ENCODE results near the gene UBE2C.
"Not testable (repeated sequence)": the region's sequence is repeated elsewhere in the genome, so short reads cannot be mapped to it uniquely, and the experiment has no call there.

The UBE2C gene

DNA sequence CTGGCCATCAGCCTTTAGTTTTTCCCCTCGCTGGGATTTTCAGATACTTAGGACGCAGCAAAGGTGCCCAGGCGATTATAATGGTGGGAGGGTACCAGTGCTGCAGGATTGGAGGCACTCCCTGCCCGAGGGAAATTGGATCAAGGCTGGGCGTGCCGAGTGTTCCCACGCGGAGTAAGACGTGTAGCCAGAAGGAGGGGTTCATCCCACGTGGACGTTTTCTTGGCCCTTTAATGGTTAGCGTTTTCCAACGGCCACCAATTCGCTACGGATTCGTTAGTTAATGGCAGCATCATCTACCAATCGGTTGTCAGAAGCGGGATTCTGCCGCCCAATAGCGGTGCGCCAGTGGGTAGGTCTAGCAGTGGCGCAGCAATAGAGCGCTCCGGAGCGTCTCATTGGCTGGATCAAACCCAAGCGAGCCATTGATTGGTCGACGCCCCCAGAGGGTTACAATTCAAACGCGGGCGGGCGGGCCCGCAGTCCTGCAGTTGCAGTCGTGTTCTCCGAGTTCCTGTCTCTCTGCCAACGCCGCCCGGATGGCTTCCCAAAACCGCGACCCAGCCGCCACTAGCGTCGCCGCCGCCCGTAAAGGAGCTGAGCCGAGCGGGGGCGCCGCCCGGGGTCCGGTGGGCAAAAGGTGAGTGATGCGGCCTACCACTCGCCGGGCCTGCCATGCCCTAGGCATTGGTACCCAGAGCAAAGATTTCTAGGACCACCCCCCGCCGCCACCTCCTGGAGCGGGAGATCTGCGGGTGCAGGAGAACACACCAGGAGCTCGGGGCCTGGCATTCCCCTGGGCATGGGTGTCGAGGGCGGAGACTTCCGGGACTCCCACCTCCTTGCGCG lies at the start of gene UBE2C:
Gene UBE2C, plus strand, starts transcription at position 488 of the 849 bp plus-strand sequence. Its CDS starts 52 bp downstream, at position 540.
- peak; percentile 91 for DNase-seq

DNA sequence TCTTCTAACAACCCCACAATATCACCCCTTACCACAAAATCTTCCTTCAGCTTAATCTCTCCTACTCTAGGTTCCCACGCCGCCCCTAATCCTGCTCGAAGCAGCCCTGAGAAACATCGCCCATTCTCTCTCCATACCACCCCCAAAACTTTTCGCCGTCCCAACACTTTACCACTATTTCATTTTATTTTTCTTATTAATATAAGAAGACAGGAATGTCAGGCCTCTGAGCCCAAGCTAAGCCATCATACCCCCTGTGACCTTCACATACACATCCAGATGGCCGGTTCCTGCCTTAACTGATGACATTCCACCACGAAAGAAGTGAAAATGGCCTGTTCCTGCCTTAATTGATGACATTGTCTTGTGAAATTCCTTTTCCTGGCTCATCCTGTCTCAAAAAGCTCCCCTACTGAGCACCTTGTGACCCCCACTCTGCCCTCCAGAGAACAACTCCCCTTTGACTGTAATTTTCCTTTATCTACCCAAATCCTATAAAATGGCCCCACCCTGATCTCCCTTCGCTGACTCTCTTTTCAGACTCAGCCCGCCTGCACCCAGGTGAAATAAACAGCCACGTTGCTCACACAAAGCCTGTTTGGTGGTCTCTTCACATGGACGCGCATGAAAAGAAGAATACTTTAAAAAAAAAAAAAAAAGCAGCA lies 47.7 kb upstream of the UBE2C start:
- not testable (repeated sequence) for DNase-seq

DNA sequence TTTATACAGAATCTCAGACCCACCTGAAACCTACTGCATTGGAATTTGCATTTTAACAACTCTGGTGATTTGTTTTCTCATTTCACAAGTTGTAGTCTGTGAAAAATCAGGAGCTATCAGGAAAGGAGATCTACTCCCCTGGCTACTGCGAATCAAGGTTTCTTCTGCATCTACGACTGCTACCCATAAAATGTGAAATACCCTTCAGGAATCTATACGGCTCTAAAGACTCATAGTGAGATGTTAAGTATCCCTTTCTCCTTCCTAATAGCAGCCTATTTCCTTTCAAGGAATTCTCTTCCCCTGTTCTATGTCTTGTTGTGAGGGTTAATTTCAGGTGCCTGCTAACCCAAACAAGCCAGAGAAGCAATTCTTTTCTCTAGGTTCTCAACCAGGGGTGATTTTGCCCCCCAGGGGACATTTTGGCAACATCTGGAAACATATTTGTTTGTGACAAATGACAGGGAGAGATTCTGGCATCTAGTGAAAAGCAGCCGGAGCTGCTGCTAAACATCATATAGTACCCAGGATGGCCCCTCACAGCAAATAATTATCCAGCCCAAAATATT lies 47.1 kb upstream of the UBE2C start:
- no peak for DNase-seq

DNA sequence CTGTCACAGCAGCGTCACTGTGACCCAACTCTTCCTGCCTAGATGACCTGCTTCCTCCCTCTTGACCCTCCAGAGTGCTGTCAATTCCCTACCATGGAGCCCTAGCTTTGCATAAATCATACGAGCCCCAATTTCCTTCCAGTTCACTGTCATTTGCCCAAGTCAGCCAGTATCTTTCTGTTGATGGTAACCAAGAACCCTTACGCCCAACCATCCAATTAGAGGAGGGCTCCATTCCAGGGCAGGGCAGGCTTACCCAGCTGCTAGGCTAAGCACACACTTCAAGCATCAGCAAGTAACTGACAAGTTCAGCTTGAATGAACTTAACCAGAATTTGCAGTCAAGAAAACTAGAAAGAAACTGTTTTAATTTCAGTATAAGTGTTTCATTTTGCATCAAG lies 46.5 kb upstream of the UBE2C start:
- DNase-seq = no peak

DNA sequence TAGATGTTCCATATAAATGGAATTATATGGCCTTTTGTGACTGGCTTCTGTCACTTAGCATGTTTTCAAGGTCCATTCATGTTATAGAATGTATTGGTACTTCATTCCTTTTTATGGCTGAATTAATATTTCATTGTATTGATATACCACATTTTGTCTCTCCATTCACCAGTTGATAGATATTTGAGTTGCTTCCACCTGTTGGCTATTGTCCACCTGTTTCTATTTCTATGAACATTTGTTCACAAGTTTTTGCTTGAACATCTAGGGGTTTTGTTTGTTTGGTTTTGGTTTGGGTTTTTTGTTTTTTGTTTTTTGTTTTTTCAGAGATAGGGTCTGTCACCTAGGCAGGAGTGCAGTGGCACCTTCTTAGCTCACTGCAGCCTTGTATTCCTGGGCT lies 44.0 kb upstream of the UBE2C start:
- DNase-seq = no peak

DNA sequence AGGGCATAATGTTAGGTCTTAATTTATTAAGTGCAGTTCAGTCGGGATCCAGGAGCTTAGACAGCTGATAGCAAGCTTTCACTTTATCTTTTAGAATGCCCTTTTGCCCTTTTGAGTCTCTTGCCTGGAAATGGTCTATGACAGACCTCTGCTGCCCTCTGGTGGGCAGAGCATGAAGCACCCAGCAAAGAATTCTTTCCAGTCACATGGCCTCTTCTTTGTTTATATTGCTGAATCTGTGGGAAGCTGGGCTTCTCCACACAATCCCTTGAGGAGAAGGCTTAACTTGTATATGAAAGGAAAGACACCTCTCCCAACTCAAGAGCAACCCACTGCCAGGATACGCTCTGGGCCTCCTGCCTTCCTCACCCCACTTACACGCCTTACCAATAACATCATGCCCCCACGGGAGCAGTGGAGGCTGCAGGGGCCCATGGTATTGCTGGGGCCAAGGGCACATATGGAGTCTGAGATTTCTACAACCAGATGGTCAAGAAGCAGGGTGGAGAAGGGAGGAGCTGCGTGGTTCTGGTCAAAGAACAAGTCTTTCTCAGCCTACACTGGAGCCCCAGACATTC lies 41.2 kb upstream of the UBE2C start:
- peak; percentile 84 for DNase-seq

DNA sequence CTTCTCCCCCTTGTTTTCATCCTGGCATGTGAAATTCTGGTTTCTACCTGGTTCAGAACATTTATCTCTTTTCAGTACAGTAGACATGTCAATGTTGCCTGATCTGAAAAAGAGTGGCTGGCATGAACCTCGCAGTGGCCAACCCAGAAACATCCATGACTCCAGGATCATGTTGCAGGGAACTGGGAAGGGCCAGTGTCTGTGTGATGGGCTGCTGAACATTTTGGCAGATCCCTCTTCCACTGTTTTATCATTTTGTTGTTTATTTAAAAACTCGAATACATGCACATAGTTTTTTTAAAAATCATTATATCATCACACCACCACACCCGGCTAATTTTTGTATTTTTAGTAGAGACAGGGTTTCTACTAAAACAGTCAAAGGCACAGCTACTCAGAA lies 39.8 kb upstream of the UBE2C start:
- DNase-seq = no peak

DNA sequence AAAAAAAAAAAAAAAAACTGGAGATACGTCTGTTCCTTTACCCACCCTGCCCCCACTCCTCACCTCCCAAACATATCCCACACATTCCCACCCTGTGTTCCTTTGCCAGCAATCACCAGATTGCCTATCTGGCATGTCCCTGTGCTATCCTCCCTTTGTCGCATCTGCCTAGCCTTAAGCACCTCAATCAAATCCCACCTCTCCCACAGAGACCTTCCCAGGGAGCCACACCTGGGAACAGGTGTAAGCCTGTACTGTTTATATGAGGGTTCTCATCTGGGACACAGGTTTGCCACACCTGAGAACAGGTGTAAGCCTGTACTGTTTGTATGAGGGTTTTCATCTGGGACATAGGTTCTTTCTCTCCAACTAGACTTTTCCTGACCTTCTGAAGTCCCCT lies 37.5 kb upstream of the UBE2C start:
- no peak for DNase-seq

DNA sequence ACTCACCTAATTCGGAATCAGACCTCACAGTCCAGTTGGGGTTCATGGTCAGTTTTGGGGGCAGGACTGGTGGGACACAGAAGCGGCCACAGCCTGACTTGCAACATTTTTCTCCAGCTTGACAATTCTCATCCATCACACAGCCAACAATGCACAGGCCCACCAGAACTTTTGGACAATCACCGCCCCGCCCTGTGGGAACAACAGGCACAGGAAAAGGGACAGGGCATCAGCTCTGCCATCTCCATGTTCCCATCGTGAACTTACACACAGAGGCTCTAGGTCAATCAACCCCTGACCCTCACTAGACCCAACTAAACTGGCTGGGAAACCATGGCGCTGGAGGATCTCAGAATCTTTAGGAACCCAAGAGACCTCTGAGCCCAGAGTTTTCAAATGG lies 37.0 kb upstream of the UBE2C start:
- no peak for DNase-seq

DNA sequence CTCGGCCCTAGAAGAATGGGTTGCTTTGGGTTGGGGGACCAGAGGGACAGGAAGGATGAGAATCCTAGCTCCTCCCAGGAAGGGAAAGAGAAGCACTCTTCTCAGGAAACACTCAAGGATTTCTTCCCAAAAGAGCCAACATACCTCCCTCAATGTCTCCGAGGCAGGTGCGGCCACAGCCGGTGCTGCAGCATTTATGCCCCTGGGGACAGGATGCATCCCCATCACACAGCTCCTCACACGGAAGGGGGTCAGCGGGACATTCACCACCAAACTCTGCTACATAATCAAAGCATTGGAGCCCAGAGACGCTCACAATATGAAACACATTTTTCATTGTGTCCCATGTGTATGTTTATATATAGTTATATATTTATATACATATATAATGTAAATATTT lies 35.5 kb upstream of the UBE2C start:
- DNase-seq = no peak

DNA sequence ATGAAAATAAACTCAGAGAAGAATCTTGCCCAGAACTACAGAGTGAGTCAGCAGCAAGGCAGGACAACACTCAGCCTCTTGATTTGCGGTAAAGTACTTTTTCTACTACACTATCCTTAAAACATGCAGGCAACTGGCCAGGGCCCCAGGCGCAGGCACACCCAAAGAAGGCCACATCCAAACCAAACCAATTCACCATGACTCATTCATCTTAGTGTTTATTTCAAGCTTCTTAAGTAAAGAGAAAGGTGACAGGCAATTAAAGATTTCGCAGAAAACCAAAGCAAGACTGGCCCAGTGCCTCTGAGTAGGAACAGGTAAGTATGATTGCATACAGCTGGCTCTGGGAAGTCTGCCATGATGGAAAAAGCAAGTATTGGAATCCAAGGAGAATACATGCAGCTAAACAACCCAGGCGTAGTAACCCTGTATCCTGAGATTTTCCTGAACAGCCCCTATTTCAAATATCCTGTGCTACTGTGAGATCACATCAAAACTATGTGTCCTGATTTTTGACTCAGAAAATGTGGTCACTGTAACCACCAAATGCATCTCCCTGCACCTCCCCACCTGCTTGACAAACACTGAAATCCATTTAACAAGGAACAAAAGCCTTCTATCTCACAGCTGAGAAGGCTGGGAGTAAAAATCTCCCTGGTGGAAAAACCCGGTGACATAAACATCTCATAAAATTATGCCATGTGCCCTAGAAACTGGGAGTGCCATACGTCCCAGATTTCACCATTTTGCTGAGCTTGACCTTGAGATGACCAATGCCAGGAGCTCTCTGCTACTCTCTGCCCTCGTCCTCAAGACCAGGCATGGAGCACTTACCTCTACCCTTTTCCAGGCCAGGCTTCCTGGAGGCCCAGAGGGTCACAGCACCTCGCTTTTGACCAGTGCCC lies 33.2 kb upstream of the UBE2C start:
- no peak for DNase-seq

DNA sequence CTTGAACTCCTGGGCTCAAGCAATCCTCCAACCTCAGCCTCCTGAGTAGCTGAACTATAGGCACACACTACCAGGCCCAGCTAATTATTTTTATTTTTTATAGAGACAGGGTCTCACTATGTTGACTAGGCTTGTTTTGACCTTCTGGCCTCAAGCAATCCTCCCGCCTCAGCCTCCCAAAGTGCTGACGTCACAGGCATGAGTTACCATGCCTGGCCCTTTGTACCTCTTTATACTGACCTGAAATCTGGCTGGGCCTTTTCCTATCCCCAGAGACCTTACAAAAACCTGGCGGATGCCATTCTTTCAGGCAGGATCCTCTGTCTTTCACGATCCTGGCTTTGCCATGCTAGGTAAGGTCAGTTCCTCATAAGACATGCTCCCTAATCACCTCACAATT lies 32.3 kb upstream of the UBE2C start:
- DNase-seq = no peak

DNA sequence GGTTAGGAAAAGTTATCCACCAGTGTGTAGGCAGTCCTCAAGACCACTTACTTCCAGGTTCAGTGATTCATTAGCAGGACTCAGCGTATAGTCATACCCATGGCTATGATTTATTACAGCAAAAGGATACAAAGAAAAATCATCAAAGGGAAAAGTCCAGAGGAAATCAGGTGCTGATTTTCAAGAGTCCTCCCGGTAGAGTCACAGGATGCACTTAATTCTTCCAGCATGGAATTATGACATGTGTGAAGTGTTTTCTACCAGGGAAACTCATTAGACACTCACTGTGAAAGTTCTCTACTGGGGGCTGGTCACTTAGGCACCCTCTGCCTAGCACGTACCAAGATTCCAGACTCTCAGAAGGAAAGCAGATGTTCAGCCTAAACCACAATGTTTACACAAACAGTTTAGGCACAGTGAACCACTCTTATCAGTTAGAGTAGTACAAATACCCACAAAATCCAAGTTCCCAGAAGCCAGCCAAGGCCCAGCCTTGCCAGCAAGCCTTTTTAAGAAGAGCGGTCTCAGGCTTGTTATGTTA lies 31.0 kb upstream of the UBE2C start:
- no peak for DNase-seq

DNA sequence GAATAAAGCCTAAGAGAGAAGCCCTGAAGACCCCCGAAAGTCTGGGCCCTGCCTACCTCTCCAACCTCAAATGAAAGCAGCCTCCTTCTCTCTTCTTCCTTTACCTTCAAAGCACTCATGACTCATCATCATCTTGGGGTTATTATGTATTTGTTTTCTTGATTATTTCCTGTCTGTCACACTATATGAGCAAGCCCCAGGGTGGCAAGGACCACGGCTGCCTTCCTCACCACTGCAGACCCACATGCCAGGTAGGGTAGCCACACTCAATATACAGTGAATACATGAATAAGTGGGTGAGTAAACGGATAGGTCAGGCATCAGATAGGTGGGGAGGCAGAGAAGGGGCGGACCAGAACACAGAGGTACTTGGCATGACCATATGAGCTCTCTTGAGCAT lies 29.6 kb upstream of the UBE2C start:
- DNase-seq = peak; percentile 35

DNA sequence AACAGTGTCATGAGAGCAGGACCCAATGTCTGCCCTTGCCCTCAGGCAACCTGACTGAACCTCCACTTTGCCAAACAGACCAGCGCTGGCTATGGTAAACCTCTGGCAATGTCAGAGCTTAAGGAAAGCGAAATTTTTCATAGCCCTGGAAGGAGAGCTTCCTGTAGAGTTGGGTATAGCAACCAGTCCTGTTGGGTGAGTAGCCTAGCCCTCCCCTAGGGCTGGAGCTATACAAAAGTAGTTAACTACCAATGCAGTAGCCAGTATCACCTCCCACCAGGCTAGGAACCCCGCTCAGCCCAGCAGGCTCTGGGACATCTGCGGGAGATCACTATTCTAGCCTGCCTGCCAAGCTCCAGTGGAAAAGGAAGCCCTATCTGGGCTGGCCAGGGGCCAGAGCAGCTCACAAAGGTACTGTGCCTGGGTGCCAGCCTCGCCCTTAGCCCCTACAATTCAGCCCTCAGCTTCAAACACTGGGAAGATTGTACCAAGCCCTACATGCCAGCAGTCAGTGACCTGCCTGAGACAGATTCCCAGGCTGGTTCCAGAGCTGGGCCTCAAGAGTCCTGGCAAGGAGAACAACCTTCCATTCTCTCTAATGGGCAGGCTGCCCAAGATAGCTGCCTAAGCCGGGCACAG lies 28.7 kb upstream of the UBE2C start:
- DNase-seq = no peak

DNA sequence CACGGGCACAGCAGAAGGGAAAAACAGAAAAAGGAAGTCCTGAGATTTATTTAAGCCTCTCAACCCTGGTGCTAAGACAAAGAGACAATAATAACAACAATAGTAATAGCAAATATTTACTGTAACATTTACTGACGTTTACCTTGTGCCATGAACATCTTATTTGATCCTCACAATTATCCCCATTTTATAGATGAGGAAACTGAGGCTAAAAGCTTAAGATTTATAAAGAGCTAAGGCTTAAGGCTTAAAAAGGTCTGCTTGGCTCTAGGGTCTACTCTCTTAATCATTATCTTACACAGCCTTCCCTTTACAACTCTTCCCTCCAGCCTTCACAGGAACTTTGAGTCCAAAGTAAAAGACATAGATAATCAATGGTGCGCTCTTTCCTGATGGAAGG lies 24.1 kb upstream of the UBE2C start:
- DNase-seq = no peak

DNA sequence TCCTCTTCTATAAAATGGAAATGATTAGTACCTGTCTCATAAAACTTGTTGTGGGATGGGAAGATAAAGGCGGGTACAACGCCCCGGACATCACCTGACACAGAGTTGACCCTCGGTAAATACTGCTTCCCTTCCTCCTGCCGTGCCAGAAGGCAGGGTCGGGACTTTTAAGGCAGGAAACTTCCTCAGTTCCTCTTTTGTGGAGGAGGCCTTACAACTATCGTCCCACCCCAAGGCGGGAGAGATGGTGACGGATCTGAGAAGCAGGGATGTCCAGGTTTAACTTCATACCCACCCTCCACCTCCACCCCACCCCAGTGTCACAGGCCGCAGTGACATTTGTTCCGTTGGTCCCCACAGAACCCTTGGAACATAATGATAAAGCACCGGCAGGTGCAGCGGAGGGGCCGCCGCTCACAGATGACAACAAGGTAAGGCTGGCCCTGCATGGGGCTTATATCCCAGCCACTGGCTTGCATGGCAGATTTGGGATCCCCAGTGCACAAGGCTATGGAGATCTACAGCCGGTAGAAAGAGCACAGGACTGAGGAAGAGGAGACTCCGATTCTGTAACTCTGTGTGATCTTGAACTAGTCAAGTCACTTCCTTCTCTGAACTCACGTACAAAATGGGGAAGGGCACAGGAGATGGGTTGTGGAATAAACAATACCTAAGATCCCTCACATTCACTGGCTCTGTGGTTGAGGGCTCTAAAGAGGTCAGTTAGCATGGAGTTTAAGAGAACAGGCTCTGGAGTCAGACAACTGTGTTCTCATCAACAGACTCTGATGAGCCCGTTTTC lies 19.9 kb upstream of the UBE2C start:
- DNase-seq = no peak

DNA sequence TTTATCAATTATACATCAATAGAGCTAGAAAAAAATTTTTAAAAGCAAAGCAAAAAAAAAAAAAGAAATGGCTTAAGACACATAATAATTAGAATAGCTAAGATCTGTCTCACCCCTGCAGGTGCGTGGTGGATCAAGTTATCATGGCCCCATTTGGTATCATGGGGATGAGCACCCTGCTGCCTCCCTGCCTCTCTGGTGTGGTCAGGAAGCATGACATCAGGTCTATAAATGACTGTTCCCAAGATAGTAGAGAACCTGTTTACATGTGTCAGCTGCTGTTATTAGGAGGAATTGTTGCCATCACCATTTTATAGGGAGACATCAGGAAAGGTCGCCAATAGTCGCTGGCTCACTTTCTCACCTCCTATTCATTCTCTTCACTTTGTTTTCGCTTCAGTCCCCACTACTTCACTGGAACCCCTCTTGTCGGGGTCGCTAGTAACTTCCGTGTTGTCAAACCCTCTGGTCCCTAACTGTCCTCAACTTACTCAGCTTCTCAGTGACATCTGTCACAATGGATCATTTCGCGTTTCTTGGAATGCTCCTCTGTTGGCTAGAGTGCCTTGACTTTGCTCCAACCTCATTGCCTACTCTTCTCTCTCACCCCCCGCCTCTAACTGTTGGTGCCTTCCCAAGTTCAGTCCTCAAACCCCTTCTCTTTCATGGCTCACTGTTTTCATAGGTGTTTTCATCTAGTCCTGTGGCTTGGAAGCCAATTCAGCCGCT lies 15.9 kb upstream of the UBE2C start:
- DNase-seq = no peak

DNA sequence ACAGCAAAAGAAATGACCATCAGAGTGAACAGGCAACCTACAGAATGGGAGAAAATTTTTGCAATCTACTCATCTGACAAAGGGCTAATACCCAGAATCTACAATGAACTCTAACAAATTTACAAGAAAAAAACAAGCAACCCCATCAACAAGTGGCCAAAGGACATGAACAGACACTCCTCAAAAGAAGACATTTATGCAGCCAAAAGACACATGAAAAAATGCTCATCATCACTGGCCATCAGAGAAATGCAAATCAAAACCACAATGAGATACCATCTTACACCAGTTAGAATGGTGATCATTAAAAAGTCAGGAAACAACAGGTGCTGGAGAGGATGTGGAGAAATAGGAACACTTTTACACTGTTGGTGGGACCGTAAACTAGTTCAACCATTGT lies 14.9 kb upstream of the UBE2C start:
- not testable (repeated sequence) for DNase-seq

DNA sequence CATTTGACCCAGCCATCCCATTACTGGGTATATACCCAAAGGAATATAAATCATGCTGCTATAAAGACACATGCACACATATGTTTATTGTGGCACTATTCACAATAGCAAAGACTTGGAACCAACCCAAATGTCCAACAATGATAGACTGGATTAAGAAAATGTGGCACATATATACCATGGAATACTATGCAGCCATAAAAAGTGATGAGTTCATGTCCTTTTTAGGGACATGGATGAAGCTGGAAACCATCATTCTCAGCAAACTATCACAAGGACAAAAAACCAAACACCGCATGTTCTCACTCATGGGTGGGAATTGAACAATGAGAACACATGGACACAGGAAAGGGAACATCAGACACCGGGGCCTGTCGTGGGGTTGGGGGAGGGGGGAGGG lies 14.5 kb upstream of the UBE2C start:
- not testable (repeated sequence) for DNase-seq
